H1 (cell line): ENCODE results near the gene LEPR. TPM values are rescaled to one million over a fixed set of nuclear protein-coding genes. Genes with fewer than 3 reads are reported as not detected.

Experiments
- CTCF ChIA-PET: fragments of 300-600 bp; sonication (Branson Sonifier 250); formaldehyde crosslinking; loops from one replicate; lab custom pipeline; 2021; ENCODE audit not compliant: partially characterized antibody; lab: Charles Lee
- POLR2A ChIA-PET: fragments of 300-600 bp; sonication (Branson Sonifier 250); formaldehyde crosslinking; loops from one replicate; lab custom pipeline; 2021; ENCODE audit warnings: inconsistent platforms; ENCODE audit not compliant: partially characterized antibody; lab: Charles Lee
- DNase-seq, 2 experiments: peaks; one replicate each; pipeline versions ENCODE4 v3.0.0 to v3.0.0-alpha.2; 2010 to 2022; ENCODE audit warnings: low spot score in 2 of 2, low read depth in 1 of 2, mixed read lengths in 1 of 2
- FAIRE-seq: peaks from 2 replicates; lab custom pipeline; 2011; peaks lifted over from hg19 to GRCh38; lab: Jason Lieb, UNC
- H2AFZ ChIP-seq: 2 replicates; pipeline ENCODE4 v1.8.1; 2012; ENCODE audit warnings: low read length, inconsistent platforms
- H2AK5ac ChIP-seq: 2 replicates; pipeline ENCODE4 v1.6.1; 2013; ENCODE audit warnings: low read depth, low read length
- H2BK120ac ChIP-seq: replicated peaks from 2 replicates; pipeline ENCODE3; 2013; ENCODE audit warnings: low read depth, low read length, inconsistent platforms
- H2BK12ac ChIP-seq: 2 replicates; pipeline ENCODE4 v1.6.1; 2013; ENCODE audit warnings: low read depth, low read length
- H2BK15ac ChIP-seq: 2 replicates; pipeline ENCODE4 v1.6.1; 2013; ENCODE audit warnings: low read length
- H2BK20ac ChIP-seq: 2 replicates; pipeline ENCODE4 v1.6.1; 2013; ENCODE audit warnings: low read length
- H2BK5ac ChIP-seq: 2 replicates; pipeline ENCODE4 v1.6.1; 2013; ENCODE audit warnings: low read depth, low read length
- H3K14ac ChIP-seq: 2 replicates; pipeline ENCODE4 v1.6.1; 2013; ENCODE audit warnings: inconsistent platforms; ENCODE audit not compliant: insufficient read length
- H3K18ac ChIP-seq: 2 replicates; pipeline ENCODE4 v1.6.1; 2013; ENCODE audit warnings: low read length; ENCODE audit errors: extremely low read depth
- H3K23ac ChIP-seq: 2 replicates; pipeline ENCODE4 v1.6.1; 2013; ENCODE audit warnings: inconsistent platforms; ENCODE audit not compliant: insufficient read length
- H3K23me2 ChIP-seq: 2 replicates; pipeline ENCODE4 v1.6.1; 2013; ENCODE audit warnings: low read depth, low read length
- H3K27ac ChIP-seq: 2 replicates; pipeline ENCODE4 v1.6.1; 2011; ENCODE audit warnings: low read depth, low read length, inconsistent platforms
- H3K27me3 ChIP-seq, 4 experiments: replicated peaks in 1 of 4; 1 replicate in 1 of 4; 2 replicates in 3 of 4; pipeline versions ENCODE4 v1.6.1 to v1.8.1; 2011 to 2013; ENCODE audit warnings: low read length in 3 of 4, mild to moderate bottlenecking in 3 of 4, inconsistent platforms in 2 of 4, mixed read lengths in 2 of 4, moderate library complexity in 1 of 4; ENCODE audit not compliant: control insufficient read depth in 3 of 4, insufficient read depth in 3 of 4; ENCODE audit errors: extremely low read depth in 1 of 4
- H3K36me3 ChIP-seq, 4 experiments: 2 replicates each; pipeline versions ENCODE4 v1.6.1 to v1.8.1; 2011 to 2013; ENCODE audit warnings: mild to moderate bottlenecking in 4 of 4, low read length in 3 of 4, moderate library complexity in 2 of 4, control low read depth in 1 of 4, inconsistent platforms in 1 of 4; ENCODE audit not compliant: insufficient read depth in 4 of 4, control insufficient read depth in 2 of 4
- H3K4ac ChIP-seq: replicated peaks from 2 replicates; pipeline ENCODE3; 2013; ENCODE audit warnings: low read length, low read depth, mixed read lengths, inconsistent platforms; ENCODE audit not compliant: insufficient read length
- H3K4me1 ChIP-seq, 4 experiments: replicated peaks in 1 of 4; 1 replicate in 1 of 4; 2 replicates in 3 of 4; pipeline versions ENCODE4 v1.6.1 to v1.8.1; 2011 to 2013; ENCODE audit warnings: low read length in 3 of 4, inconsistent platforms in 2 of 4, mixed read lengths in 1 of 4; ENCODE audit not compliant: insufficient read depth in 4 of 4, control insufficient read depth in 3 of 4
- H3K4me2 ChIP-seq, 2 experiments: 2 replicates each; pipeline versions ENCODE4 v1.6.1 to v1.8.1; 2011 to 2013; ENCODE audit warnings: low read depth in 2 of 2, low read length in 2 of 2, control low read depth in 1 of 2, inconsistent platforms in 1 of 2, mild to moderate bottlenecking in 1 of 2; ENCODE audit not compliant: insufficient read depth in 1 of 2
- H3K4me3 ChIP-seq, 4 experiments: fragments of 200-600, 300-600 bp in 1 of 4; sonication (generic), shearing (Covaris generic), sonication (Bioruptor Twin) in 1 of 4; 2 replicates each; pipeline versions ENCODE4 v1.5.1 to v1.8.1; 2011 to 2016; ENCODE audit warnings: low read length in 4 of 4, low read depth in 3 of 4, control low read depth in 2 of 4, inconsistent platforms in 2 of 4, mild to moderate bottlenecking in 2 of 4, mixed read lengths in 1 of 4, moderate library complexity in 1 of 4; ENCODE audit not compliant: insufficient read depth in 2 of 4; ENCODE audit errors: extremely low read depth in 1 of 4
- H3K56ac ChIP-seq: replicated peaks from 2 replicates; pipeline ENCODE3; 2013; ENCODE audit warnings: low read depth, mild to moderate bottlenecking, mixed read lengths, low read length, inconsistent platforms; ENCODE audit not compliant: insufficient read length
- H3K79me1 ChIP-seq: 2 replicates; pipeline ENCODE4 v1.6.1; 2013; ENCODE audit warnings: low read depth, low read length, control low read depth
- H3K79me2 ChIP-seq, 2 experiments: 2 replicates each; pipeline versions ENCODE4 v1.6.1 to v1.8.1; 2012 to 2013; ENCODE audit warnings: low read length in 2 of 2, mild to moderate bottlenecking in 2 of 2, inconsistent platforms in 1 of 2; ENCODE audit not compliant: insufficient read depth in 2 of 2, control insufficient read depth in 1 of 2
- H3K9ac ChIP-seq, 4 experiments: replicated peaks in 1 of 4; 1 replicate in 1 of 4; 2 replicates in 3 of 4; pipeline versions ENCODE4 v1.6.1 to v1.8.1; 2011 to 2013; ENCODE audit warnings: low read depth in 3 of 4, low read length in 3 of 4, control low read depth in 2 of 4, mild to moderate bottlenecking in 2 of 4, moderate library complexity in 2 of 4, inconsistent platforms in 1 of 4; ENCODE audit errors: extremely low read depth in 1 of 4
- H3K9me3 ChIP-seq, 2 experiments: 2 replicates each; pipeline versions ENCODE4 v1.6.1 to v1.8.1; 2012 to 2013; ENCODE audit warnings: mild to moderate bottlenecking in 2 of 2, moderate library complexity in 2 of 2, control low read depth in 1 of 2, inconsistent platforms in 1 of 2, low read depth in 1 of 2, low read length in 1 of 2, mixed read lengths in 1 of 2; ENCODE audit not compliant: insufficient read depth in 2 of 2
- H4K20me1 ChIP-seq, 2 experiments: replicated peaks in 1 of 2; 2 replicates each; pipeline versions ENCODE3 to v1.8.1; 2011 to 2013; ENCODE audit warnings: inconsistent platforms in 2 of 2, low read length in 2 of 2, mild to moderate bottlenecking in 1 of 2; ENCODE audit not compliant: insufficient read depth in 2 of 2, control insufficient read depth in 1 of 2
- H4K5ac ChIP-seq: 2 replicates; pipeline ENCODE4 v1.6.1; 2013; ENCODE audit warnings: low read length, low read depth, mixed read lengths, inconsistent platforms; ENCODE audit not compliant: insufficient read length
- H4K8ac ChIP-seq: 2 replicates; pipeline ENCODE4 v1.8.0; 2013; ENCODE audit warnings: mild to moderate bottlenecking, moderate library complexity, low read length, inconsistent platforms; ENCODE audit not compliant: insufficient read depth; ENCODE audit errors: extremely low read depth
- H4K91ac ChIP-seq: replicated peaks from 2 replicates; pipeline ENCODE3; 2013; ENCODE audit warnings: low read length, mixed read lengths, inconsistent platforms; ENCODE audit not compliant: insufficient read length
- CEBPB ChIP-seq: IDR thresholded peaks from 2 replicates; pipeline ENCODE4 v1.6.1; 2012; ENCODE audit warnings: low read depth, low read length
- EZH2 ChIP-seq: fragments of 200-600 bp; sonication (generic); IDR thresholded peaks from 2 replicates; pipeline ENCODE4 v1.7.1; 2012; ENCODE audit warnings: low read depth, mild to moderate bottlenecking, moderate library complexity, low read length, inconsistent platforms; ENCODE audit not compliant: severe bottlenecking
- NRF1 ChIP-seq: IDR thresholded peaks from 2 replicates; pipeline ENCODE4 v1.6.1; 2011; ENCODE audit warnings: mild to moderate bottlenecking, low read depth, low read length, improper control_type of control experiment
- TEAD4 ChIP-seq: IDR thresholded peaks from 2 replicates; pipeline ENCODE4 v1.6.1; 2012; ENCODE audit warnings: low read depth, low read length, inconsistent platforms, mixed read lengths
- WGBS, 2 experiments: shearing (Covaris generic) in 1 of 2; methylation state at CpG; one replicate each; pipeline versions ENCODE4 v1.1.6 to v1.1.7; 2013 to 2015; ENCODE audit warnings: low lambda C conversion rate in 2 of 2, mixed read lengths in 2 of 2, inconsistent platforms in 1 of 2, low coverage in 1 of 2, missing lambda C conversion rate in 1 of 2; ENCODE audit not compliant: insufficient replicate concordance in 2 of 2, insufficient coverage in 1 of 2, insufficient read length in 1 of 2; ENCODE audit errors: extremely low coverage in 1 of 2, missing lambda C conversion rate in 1 of 2; 5-methylcytosine and 5-hydroxymethylcytosine counted together
- polyA plus RNA-seq, 7 experiments: library from polyadenylated mRNA; depleted of rRNA in 3 of 7; stranded (reverse) in 5 of 7; unstranded in 2 of 7; fragments of >200 nt in 5 of 7; fragments of 200-250 nt in 2 of 7; gene quantifications; 1 replicate in 5 of 7; 2 replicates in 1 of 7; 4 replicates in 1 of 7; pipeline versions ENCODE4 v1.2.1 to v1.2.3, GENCODE V29; 2011 to 2013; ENCODE audit warnings: missing spikeins in 2 of 7, mixed read lengths in 2 of 7
- total RNA-seq: library from RNA; stranded (reverse); fragmentation: NEBNext Ultra II Directional; extraction: Animal tissue kit (Norgen Biotek cat#: 25700); gene quantifications from 2 replicates; pipeline ENCODE4 v1.2.1, GENCODE V29; 2021

LEPR gene
- total and polyA plus RNA-seq, 2 of the 8 experiments (the other 6 are each of a cell fraction or from before 2014, with no cell fraction given): 1.3 to 3.9 TPM

- H3K18ac ChIP-seq: no peak overlapping the region
- 92% methylated on average over 3 of the region's 3 CpGs; no CpG with 5 or more reads in 1 of the 2 experiments for WGBS, 2 experiments
Measured at GRCh38 chr1:65412984-65413375, 7.5 kb upstream of the LEPR start.

More at GRCh38 chr1:65412984-65413375, 7.5 kb upstream of the LEPR start:
- Histone ChIP-seq H2AFZ (no peak overlapping the region), H3K4ac (no peak overlapping the region), H2BK12ac (no peak overlapping the region), H2BK5ac (no peak overlapping the region), H3K23me2 (no peaks in the 10 kb centered on the region), H3K27ac (no peak overlapping the region), H2BK20ac (no peak overlapping the region), H2BK15ac (no peak overlapping the region), H3K56ac (no peak overlapping the region), H3K9ac (no peak overlapping the region), H3K27me3 (no peaks in the 10 kb centered on the region), H3K14ac (no peak overlapping the region), H2AK5ac (no peak overlapping the region), H3K4me1 (peaks cover 0 to 5% (median 1%) of the 10 kb centered on the region in 4 experiments; a peak in 3 of 7 replicates), H4K8ac (no peak overlapping the region), H2BK120ac (no peak overlapping the region), H3K79me2 (no peaks in the 10 kb centered on the region), H3K23ac (no peak overlapping the region), H3K4me3 (no peak overlapping the region), H4K20me1 (no peaks in the 10 kb centered on the region), H3K79me1 (no peaks in the 10 kb centered on the region), H3K9me3 (no peaks in the 10 kb centered on the region), H4K5ac (no peak overlapping the region), H4K91ac (no peak overlapping the region), H3K4me2 (no peak overlapping the region), H3K36me3 (no peaks in the 10 kb centered on the region)
- TF ChIP-seq EZH2 (no peak), TEAD4 (0 out of 2 replicates have a peak, but pooled peaks have one; percentile 19), CEBPB (no peak), NRF1 (no peak)
- DNase-seq (no peak), FAIRE-seq (no peak)
- ChIA-PET POLR2A (no interaction called here), CTCF (interaction anchor here (1.2 to 1.7 kb wide), 3 partner anchors 18 to 275 kb away, joined by 3 to 5 read pairs (median 5); no protein-coding TSS in a partner anchor)
